CD1c-positive myeloid dendritic cell (primary cell): Measurements from ENCODE around the gene ADGRD1.
"Not testable (repeated sequence)": the region's sequence is repeated elsewhere in the genome, so short reads cannot be mapped to it uniquely, and the experiment has no call there.

ENCODE experiments used
- DNase-seq: peaks from one replicate; pipeline ENCODE4 v3.0.0-alpha.2; 2016; ENCODE audit errors: extremely low spot score

Gene ADGRD1

DNA sequence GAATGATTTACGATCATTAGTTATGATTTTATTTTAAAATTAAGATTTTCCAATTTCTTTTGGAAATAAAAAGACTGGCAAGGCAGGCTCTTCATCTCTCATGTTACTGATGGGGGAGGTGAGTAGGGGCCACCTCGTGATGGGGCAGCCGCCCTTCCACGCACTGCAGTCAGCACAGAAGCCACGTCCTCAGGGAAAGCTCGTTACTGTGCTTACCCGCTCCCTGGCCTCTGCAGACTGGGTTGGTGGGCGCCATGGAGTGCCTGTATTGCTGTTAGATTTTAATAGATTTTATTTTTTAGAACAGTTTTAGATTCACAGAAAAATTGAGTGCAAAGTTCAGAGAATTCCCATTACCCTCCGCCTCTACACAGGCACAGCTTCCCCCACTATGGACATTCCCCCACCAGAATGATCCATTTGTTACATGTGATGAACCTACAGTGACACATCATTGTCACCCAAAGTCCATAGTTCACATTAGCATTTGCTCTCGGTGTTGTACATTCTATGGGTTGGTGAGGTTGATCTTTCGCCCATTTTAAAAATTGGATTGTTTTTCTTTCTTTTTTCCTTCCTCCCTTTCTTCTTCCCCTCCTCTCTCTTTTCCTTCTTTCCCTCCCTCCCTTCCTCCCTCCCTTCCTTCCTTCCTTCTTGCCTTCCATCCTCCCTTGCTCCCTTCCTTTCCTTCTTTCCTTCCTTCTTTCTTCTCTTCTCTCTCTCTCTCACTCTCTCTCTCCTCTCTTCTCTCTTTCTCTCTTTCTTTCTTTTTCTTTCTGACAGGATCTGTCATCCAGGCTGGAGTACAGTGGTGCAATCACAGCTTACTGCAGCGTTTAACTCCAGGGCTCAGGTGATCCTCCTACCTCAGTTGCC lies 30.7 kb downstream of the ADGRD1 start:
- DNase-seq = no peak

DNA sequence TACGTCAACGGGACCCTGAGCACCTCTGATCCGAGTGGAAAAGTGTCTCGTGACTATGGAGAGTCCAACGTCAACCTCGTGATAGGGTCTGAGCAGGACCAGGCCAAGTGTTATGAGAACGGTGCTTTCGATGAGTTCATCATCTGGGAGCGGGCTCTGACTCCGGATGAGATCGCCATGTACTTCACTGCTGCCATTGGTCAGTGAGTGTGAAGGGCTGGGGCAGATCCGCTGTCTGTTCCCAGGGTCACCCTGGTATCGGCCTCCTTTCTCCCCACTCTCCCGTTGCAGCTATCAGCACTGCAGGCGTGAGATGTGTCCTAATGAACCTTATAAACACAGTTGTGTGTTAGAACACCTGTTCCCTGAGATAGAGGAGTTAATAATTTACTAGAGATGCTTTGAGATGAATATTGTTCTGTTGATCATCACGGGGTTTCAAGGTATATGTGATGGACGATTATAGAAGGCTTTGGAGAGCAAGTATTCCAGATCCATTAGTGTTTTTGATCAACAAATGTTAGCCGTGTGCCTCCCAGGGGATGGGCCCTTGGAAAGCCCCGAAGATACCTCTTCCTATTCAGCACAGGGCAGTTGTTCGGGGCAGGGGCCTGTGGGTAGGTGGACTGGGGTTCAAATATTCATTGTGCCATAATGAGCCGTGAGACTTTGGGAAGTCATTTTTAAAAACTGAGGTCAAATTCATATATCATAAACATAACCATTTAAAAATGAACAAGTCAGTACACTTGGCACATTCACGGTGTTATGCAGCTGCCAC lies 33.6 kb downstream of the ADGRD1 start:
- DNase-seq = no peak

DNA sequence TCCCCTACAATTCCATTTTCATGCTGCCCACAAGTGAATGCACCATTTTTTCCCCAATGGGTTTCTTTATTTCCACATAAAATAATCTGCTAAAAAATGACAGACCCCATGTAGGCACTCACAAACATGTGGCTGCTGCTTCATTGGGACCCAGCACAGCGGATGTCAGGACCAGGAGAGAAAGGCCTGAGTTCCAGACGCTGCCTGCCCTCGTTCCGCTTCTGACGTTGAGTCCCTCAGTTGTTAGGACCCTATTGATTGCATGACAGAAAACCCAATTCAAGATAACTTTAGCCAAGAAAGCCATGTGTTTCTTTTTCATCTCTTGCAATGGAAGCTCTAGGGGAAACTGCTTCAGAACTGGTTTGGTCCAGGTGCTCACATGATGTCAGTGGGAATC lies 34.6 kb downstream of the ADGRD1 start:
- no peak for DNase-seq

DNA sequence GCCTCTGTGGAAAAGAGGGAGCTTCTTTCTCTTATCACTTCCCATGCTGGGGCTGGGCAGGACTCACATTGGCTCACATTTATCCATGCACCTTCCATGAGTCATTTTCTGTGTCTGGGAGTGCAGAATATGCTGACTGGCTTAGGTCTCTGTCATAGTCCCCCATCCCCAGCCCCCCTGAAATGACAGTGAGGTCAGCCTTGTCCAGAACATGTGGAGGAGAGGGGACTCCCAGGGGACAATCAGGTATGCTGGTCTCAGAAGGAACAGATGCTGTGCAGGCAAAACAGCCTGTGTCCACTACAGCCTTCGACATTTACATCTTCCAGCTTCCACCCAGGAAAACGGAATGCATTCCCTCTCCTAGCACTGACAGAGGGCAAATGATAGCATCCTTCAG lies 35.0 kb downstream of the ADGRD1 start:
- no peak for DNase-seq

- no peak for DNase-seq
These were observed 35.7 kb downstream of the ADGRD1 start for GRCh38 chr12:130989391-130989790.

GRCh38 chr12:130990034-130990433 lies 36.3 kb downstream of the ADGRD1 start:
- no peak for DNase-seq

- no peak for DNase-seq
These were observed 38.7 kb downstream of the ADGRD1 start for GRCh38 chr12:130992448-130992847.

- no peak for DNase-seq
These were observed 39.4 kb downstream of the ADGRD1 start for GRCh38 chr12:130992979-130993538.

GRCh38 chr12:130993759-130994670 lies 40.3 kb downstream of the ADGRD1 start:
- DNase-seq = no peak

GRCh38 chr12:130994821-130995375 lies 41.2 kb downstream of the ADGRD1 start:
- no peak for DNase-seq

DNA sequence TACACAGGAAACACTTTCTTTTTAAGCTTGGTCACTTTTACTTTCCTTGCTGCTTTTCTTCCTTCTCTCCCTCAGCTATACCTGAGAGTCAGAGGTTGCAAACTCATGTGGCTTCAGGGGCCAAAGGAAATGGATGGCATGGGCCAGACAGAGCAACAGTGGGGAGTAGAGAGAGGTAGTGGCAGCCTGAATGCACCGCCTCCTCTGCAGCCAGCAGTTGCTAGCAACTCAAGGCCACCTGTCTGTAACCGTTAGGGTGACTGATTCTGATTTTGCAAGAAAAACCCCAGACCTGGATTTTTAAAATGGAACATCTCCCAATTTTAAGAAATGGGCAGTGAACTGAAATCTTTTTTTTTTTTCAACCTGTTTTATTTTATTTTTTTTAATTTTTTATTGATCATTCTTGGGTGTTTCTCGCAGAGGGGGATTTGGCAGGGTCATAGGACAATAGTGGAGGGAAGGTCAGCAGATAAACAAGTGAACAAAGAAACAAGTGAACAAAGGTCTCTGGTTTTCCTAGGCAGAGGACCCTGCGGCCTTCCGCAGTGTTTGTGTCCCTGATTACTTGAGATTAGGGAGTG lies 41.8 kb downstream of the ADGRD1 start:
- not testable (repeated sequence) for DNase-seq

GRCh38 chr12:130998136-130998535 lies 44.4 kb downstream of the ADGRD1 start:
- no peak for DNase-seq

DNA sequence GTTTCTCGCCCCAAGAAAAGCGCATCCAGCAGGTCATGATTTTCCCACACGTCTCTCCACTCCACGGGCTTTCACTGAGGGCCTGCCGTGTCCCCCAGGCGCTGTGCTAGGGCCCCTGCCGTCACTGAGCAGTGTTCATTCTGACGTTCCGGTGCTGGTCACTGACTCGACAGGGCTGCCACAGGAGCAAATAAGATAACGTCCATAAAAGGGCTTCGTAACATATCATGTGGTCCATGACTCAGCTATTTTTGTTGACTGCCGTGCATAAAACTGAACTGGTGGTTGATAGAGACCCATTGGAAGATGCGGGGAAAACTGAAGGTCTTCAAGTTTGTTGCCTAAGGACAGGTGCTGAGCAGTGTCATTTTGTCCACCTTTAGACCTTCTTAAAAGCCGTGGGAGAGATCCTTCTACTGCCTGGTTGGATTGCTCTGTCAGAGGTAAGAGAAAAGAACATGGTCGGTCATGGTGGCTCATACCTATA lies 46.3 kb downstream of the ADGRD1 start:
- DNase-seq = no peak

GRCh38 chr12:131001493-131001892 lies 47.8 kb downstream of the ADGRD1 start:
- DNase-seq = no peak

GRCh38 chr12:131002216-131002631 lies 48.5 kb downstream of the ADGRD1 start:
- DNase-seq = no peak

- DNase-seq = no peak
These were observed 49.5 kb downstream of the ADGRD1 start for GRCh38 chr12:131003036-131003715.

DNA sequence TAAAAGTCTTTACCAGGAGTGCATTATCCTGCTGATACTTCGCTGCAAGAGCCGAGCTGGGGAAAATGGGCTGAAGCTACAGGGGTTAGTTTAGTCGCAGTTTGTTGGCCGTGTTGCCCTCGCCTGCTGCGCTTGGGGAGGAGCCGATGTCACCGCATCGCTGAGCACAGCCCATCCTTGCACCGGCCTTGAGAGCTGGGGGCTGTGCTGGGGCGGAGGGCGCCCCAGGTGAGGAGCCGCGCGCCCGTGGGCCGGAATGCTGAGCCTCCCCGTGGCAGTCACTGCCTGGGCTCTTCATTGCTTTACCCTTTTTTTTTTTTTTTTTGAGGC lies 50.0 kb downstream of the ADGRD1 start:
- DNase-seq = no peak

DNA sequence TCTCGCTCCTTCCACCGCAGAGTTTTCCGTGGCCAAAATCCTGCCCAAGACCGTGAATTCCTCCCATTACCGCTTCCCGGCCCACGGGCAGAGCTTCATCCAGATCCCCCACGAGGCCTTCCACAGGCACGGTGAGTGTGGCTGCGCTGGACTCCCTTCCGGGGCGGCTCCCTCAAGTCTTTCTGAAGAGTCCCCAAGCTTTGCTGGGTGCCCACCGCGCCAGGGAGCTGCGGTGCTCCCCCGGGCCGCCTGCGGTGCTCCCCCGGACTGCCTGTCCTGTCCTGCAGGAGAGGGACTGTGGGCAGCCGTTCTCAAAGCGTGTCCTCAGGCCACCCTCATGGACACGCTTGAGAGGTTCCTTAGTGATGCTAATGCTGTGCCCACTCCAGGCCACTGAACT lies 50.5 kb downstream of the ADGRD1 start:
- no peak for DNase-seq

DNA sequence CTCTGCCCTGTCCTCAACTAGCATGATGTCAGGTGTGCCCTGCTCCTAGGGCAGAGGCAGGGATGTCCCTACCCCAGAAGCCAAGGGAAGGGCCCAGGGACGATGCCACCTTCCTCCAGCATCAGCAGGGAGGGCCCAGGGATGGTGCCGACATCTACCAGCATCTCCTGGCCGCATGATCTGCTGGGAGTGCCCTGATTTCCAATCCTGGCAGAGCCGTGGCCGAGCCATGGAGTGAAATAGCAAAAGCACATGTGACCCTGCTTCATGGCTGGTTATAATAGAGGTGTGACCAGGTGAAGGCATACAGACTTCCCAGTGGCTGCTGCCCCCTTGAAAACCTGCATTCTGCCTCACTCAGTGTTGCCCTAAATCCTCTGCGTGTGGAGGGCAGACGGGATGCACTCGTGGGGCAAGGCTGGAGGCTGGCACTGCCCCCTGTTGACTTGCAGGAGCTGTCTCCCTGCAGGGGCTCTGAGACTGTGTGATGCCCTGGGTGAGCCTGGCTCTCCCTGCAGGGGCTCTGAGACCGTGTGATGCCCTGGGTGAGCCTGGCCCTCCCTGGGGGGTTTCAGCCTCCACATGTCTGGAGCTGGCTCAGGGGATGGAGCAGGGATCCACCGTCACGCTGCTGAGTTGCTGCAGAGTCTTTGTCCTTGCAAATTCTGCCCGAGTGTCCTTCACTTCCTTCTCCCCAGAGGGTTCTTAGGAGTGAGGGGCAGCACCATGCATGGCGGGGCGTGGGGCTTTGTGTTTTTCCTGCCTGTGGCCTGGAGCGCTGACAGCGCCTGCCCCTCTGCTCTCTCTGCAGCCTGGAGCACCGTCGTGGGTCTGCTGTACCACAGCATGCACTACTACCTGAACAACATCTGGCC lies 51.7 kb downstream of the ADGRD1 start:
- no peak for DNase-seq
